ENCODE measurements around the gene HTR1B. TPM values are rescaled to one million over a fixed set of nuclear protein-coding genes. Genes with fewer than 3 reads are reported as not detected.

The HTR1B gene
- polyA plus RNA-seq (2013, experiment 1 of 2; ENCODE audit: insufficient read length) = 2.6 TPM
- 2.2 TPM for polyA plus RNA-seq (2013, experiment 2 of 2; ENCODE audit: insufficient read length)

- no peak for DNase-seq
Observed at GRCh38 chr6:77463308-77463860, at the start of gene HTR1B. Gene HTR1B, minus strand, starts transcription at chr6:77463491. Its CDS starts 88 bp downstream, at chr6:77463403.

GRCh38 chr6:77512554-77512953 is 49.3 kb upstream of the HTR1B start:
- DNase-seq = no peak

- DNase-seq = no peak
Observed at GRCh38 chr6:77511860-77512259, 48.6 kb upstream of the HTR1B start.

- DNase-seq = no peak
Observed at GRCh38 chr6:77502981-77503380, 39.7 kb upstream of the HTR1B start.

GRCh38 chr6:77492530-77492929 is 29.2 kb upstream of the HTR1B start:
- no peak for DNase-seq

- DNase-seq = no peak
Observed at GRCh38 chr6:77487808-77488425, 24.6 kb upstream of the HTR1B start.

GRCh38 chr6:77482981-77483380 is 19.7 kb upstream of the HTR1B start:
- no peak for DNase-seq

GRCh38 chr6:77474973-77475372 is 11.7 kb upstream of the HTR1B start:
- DNase-seq = no peak

GRCh38 chr6:77474286-77474956 is 11.1 kb upstream of the HTR1B start:
- no peak for DNase-seq

- DNase-seq = no peak
Observed at GRCh38 chr6:77470983-77471382, 7.7 kb upstream of the HTR1B start.

- no peak for DNase-seq
Observed at GRCh38 chr6:77468939-77469338, 5.6 kb upstream of the HTR1B start.

- DNase-seq = no peak
Observed at GRCh38 chr6:77466451-77467437, 3.5 kb upstream of the HTR1B start.

- DNase-seq = peak; percentile 78
Observed at GRCh38 chr6:77466055-77466450, 2.8 kb upstream of the HTR1B start.

GRCh38 chr6:77464495-77464867 is 1.2 kb upstream of the HTR1B start:
- no peak for DNase-seq

- DNase-seq = no peak
Observed at GRCh38 chr6:77463861-77464494, 687 bp upstream of the HTR1B start.

- peak; percentile 59 for DNase-seq
Observed at GRCh38 chr6:77462359-77463307, 658 bp downstream of the HTR1B start.

- DNase-seq = no peak
Observed at GRCh38 chr6:77461796-77462195, 1.5 kb downstream of the HTR1B start.

GRCh38 chr6:77458421-77458820 is 4.9 kb downstream of the HTR1B start:
- DNase-seq = no peak

GRCh38 chr6:77457720-77458349 is 5.5 kb downstream of the HTR1B start:
- peak; percentile 93 for DNase-seq

GRCh38 chr6:77456531-77457248 is 6.6 kb downstream of the HTR1B start:
- peak; percentile 99 for DNase-seq
